NCI-H187 treated with DMSO at 0.1 percent for 48 hours (cell line): ENCODE data around the gene PLEKHA1.

ENCODE experiments used
- DNase-seq: peaks from one replicate; lab custom pipeline; 2025; lab: John Stamatoyannopoulos, UW

Gene PLEKHA1

GRCh38 chr10:122374237-122374858, at the start of gene PLEKHA1:
TSS of gene PLEKHA1 (plus strand) at chr10:122374708. CDS start at chr10:122393201, 18,493 bp downstream.
- DNase-seq, result peak; percentile 22

- DNase-seq, result no peak
Observed at GRCh38 chr10:122325235-122325634, 49.3 kb upstream of the PLEKHA1 start.

GRCh38 chr10:122326385-122326784, 48.1 kb upstream of the PLEKHA1 start:
- DNase-seq, result no peak

- no peak for DNase-seq
Observed at GRCh38 chr10:122326806-122327205, 47.7 kb upstream of the PLEKHA1 start.

- DNase-seq, result no peak
Observed at GRCh38 chr10:122327237-122328206, 47.0 kb upstream of the PLEKHA1 start.

GRCh38 chr10:122328676-122329075, 45.8 kb upstream of the PLEKHA1 start:
- DNase-seq, result no peak

GRCh38 chr10:122329416-122329815, 45.1 kb upstream of the PLEKHA1 start:
- no peak for DNase-seq

- DNase-seq, result no peak
Observed at GRCh38 chr10:122331100-122331499, 43.4 kb upstream of the PLEKHA1 start.

GRCh38 chr10:122331615-122332446, 42.7 kb upstream of the PLEKHA1 start:
- no peak for DNase-seq

GRCh38 chr10:122333037-122333436, 41.5 kb upstream of the PLEKHA1 start:
- no peak for DNase-seq

- no peak for DNase-seq
Observed at GRCh38 chr10:122336332-122336731, 38.2 kb upstream of the PLEKHA1 start.

GRCh38 chr10:122336961-122337360, 37.5 kb upstream of the PLEKHA1 start:
- DNase-seq, result no peak

GRCh38 chr10:122338609-122339441, 35.7 kb upstream of the PLEKHA1 start:
- no peak for DNase-seq

GRCh38 chr10:122341141-122341810, 33.2 kb upstream of the PLEKHA1 start:
- DNase-seq, result no peak

GRCh38 chr10:122342293-122343134, 32.0 kb upstream of the PLEKHA1 start:
- no peak for DNase-seq

- no peak for DNase-seq
Observed at GRCh38 chr10:122343135-122343800, 31.2 kb upstream of the PLEKHA1 start.

- no peak for DNase-seq
Observed at GRCh38 chr10:122343936-122344335, 30.6 kb upstream of the PLEKHA1 start.

GRCh38 chr10:122344741-122345258, 29.7 kb upstream of the PLEKHA1 start:
- no peak for DNase-seq

GRCh38 chr10:122346326-122346950, 28.1 kb upstream of the PLEKHA1 start:
- DNase-seq, result no peak
